H9 (cell line): ENCODE measurements around the gene ITGB7. TPM values are rescaled to one million over a fixed set of nuclear protein-coding genes. Genes with fewer than 3 reads are reported as not detected.

Experiments
- DNase-seq: peaks from one replicate; pipeline ENCODE4 v3.0.0-alpha.2; 2017
- H2AFZ ChIP-seq: one replicate; pipeline ENCODE4 v1.6.1; 2013; ENCODE audit warnings: mild to moderate bottlenecking, low read length, control low read depth, moderate library complexity
- H2AK5ac ChIP-seq: 2 replicates; pipeline ENCODE4 v1.6.1; 2013; ENCODE audit warnings: low read length, control low read depth, mixed read lengths; ENCODE audit not compliant: insufficient read length
- H2BK120ac ChIP-seq: one replicate; pipeline ENCODE4 v1.6.1; 2013; ENCODE audit warnings: low read depth, mild to moderate bottlenecking, low read length, control low read depth, inconsistent platforms; ENCODE audit not compliant: poor library complexity, severe bottlenecking
- H2BK12ac ChIP-seq: 2 replicates; pipeline ENCODE4 v1.6.1; 2013; ENCODE audit warnings: low read length, control low read depth, mixed read lengths, low read depth; ENCODE audit not compliant: insufficient read length
- H2BK15ac ChIP-seq: 2 replicates; pipeline ENCODE4 v1.6.1; 2013; ENCODE audit warnings: low read depth, low read length, control low read depth
- H2BK20ac ChIP-seq: one replicate; pipeline ENCODE4 v1.6.1; 2013; ENCODE audit warnings: low read depth, mild to moderate bottlenecking, low read length, control low read depth, inconsistent platforms; ENCODE audit not compliant: poor library complexity, severe bottlenecking
- H2BK5ac ChIP-seq: 2 replicates; pipeline ENCODE4 v1.6.1; 2013; ENCODE audit warnings: low read length, control low read depth, mixed read lengths; ENCODE audit not compliant: insufficient read length
- H3K14ac ChIP-seq: 2 replicates; pipeline ENCODE4 v1.6.1; 2013; ENCODE audit warnings: low read length, control low read depth; ENCODE audit not compliant: insufficient read depth
- H3K18ac ChIP-seq: 2 replicates; pipeline ENCODE4 v1.6.1; 2013; ENCODE audit warnings: low read depth, mild to moderate bottlenecking, mixed read lengths, low read length, control low read depth; ENCODE audit not compliant: insufficient read length
- H3K23ac ChIP-seq: 2 replicates; pipeline ENCODE4 v1.6.1; 2013; ENCODE audit warnings: low read length, control low read depth, mixed read lengths, low read depth; ENCODE audit not compliant: insufficient read length
- H3K23me2 ChIP-seq: 2 replicates; pipeline ENCODE4 v1.6.1; 2013; ENCODE audit warnings: low read depth, mild to moderate bottlenecking, mixed read lengths, low read length, control low read depth; ENCODE audit not compliant: insufficient read length, poor library complexity, severe bottlenecking
- H3K27ac ChIP-seq: 2 replicates; pipeline ENCODE4 v1.5.1; 2013; ENCODE audit warnings: low read length, control low read depth, mixed read lengths, low read depth; ENCODE audit not compliant: insufficient read length
- H3K27me3 ChIP-seq: 2 replicates; pipeline ENCODE4 v1.6.1; 2013; ENCODE audit warnings: low read length, control low read depth, inconsistent platforms; ENCODE audit not compliant: insufficient read depth
- H3K4ac ChIP-seq: 2 replicates; pipeline ENCODE4 v1.6.1; 2013; ENCODE audit warnings: low read depth, mild to moderate bottlenecking, control low read depth, inconsistent platforms, low read length, moderate library complexity
- H3K4me1 ChIP-seq: 2 replicates; pipeline ENCODE4 v1.6.1; 2013; ENCODE audit warnings: low read length, control low read depth, inconsistent platforms; ENCODE audit not compliant: insufficient read depth
- H3K4me2 ChIP-seq: 2 replicates; pipeline ENCODE4 v1.6.1; 2013; ENCODE audit warnings: low read length, control low read depth, mixed read lengths; ENCODE audit not compliant: insufficient read length, insufficient read depth
- H3K56ac ChIP-seq: 2 replicates; pipeline ENCODE4 v1.6.1; 2013; ENCODE audit warnings: low read depth, mild to moderate bottlenecking, mixed read lengths, low read length, control low read depth; ENCODE audit not compliant: insufficient read length
- H3K79me1 ChIP-seq: 2 replicates; pipeline ENCODE4 v1.6.1; 2013; ENCODE audit warnings: low read depth, mild to moderate bottlenecking, moderate library complexity, low read length, control low read depth, inconsistent platforms; ENCODE audit not compliant: insufficient read depth, poor library complexity, severe bottlenecking
- H3K79me2 ChIP-seq: 2 replicates; pipeline ENCODE4 v1.6.1; 2013; ENCODE audit warnings: low read length, control low read depth, inconsistent platforms; ENCODE audit not compliant: insufficient read depth
- H3K9ac ChIP-seq: 2 replicates; pipeline ENCODE4 v1.6.1; 2013; ENCODE audit warnings: low read length, control low read depth, mixed read lengths; ENCODE audit not compliant: insufficient read length; ENCODE audit errors: extremely low read depth
- H3K9me3 ChIP-seq: one replicate; pipeline ENCODE4 v1.6.1; 2013; ENCODE audit warnings: low read depth, low read length, inconsistent platforms; ENCODE audit not compliant: control insufficient read depth
- H3T11ph ChIP-seq: one replicate; pipeline ENCODE4 v1.6.1; 2013; ENCODE audit warnings: mild to moderate bottlenecking, low read length, control low read depth, inconsistent platforms
- H4K20me1 ChIP-seq: one replicate; pipeline ENCODE4 v1.6.1; 2013; ENCODE audit not compliant: control insufficient read depth, insufficient read length, insufficient read depth
- H4K5ac ChIP-seq: 2 replicates; pipeline ENCODE4 v1.6.1; 2013; ENCODE audit warnings: low read depth, mild to moderate bottlenecking, mixed read lengths, low read length, control low read depth; ENCODE audit not compliant: insufficient read length
- H4K8ac ChIP-seq: replicated peaks from 2 replicates; pipeline ENCODE4 v1.6.1; 2013; ENCODE audit warnings: low read length, control low read depth, mixed read lengths, low read depth; ENCODE audit not compliant: insufficient read length
- H4K91ac ChIP-seq: 2 replicates; pipeline ENCODE4 v1.6.1; 2013; ENCODE audit warnings: low read depth, mild to moderate bottlenecking, moderate library complexity, mixed read lengths, low read length, control low read depth; ENCODE audit not compliant: insufficient read length
- H3K27ac Mint-ChIP-seq, 3 experiments: 2 replicates in 2 of 3; 3 replicates in 1 of 3; pipeline ENCODE4 v1.8.0; 2020 to 2021; ENCODE audit warnings: mixed read lengths in 3 of 3, mild to moderate bottlenecking in 1 of 3, moderate library complexity in 1 of 3
- H3K27me3 Mint-ChIP-seq: 2 replicates; pipeline ENCODE4 v1.8.0; 2021; ENCODE audit warnings: low read depth, mild to moderate bottlenecking, moderate library complexity, mixed read lengths
- H3K36me3 Mint-ChIP-seq, 3 experiments: 2 replicates in 2 of 3; 3 replicates in 1 of 3; pipeline ENCODE4 v1.8.0; 2020 to 2021; ENCODE audit warnings: low read depth in 3 of 3, mixed read lengths in 3 of 3; ENCODE audit not compliant: insufficient read depth in 1 of 3
- H3K4me1 Mint-ChIP-seq, 2 experiments: 2 replicates each; pipeline ENCODE4 v1.8.0; 2020; ENCODE audit warnings: mixed read lengths in 2 of 2
- H3K4me3 Mint-ChIP-seq, 2 experiments: 2 replicates in 1 of 2; 3 replicates in 1 of 2; pipeline ENCODE4 v1.8.0; 2020 to 2021; ENCODE audit warnings: mild to moderate bottlenecking in 2 of 2, mixed read lengths in 2 of 2, moderate library complexity in 1 of 2
- H3K9me3 Mint-ChIP-seq, 2 experiments: 2 replicates in 1 of 2; 3 replicates in 1 of 2; pipeline ENCODE4 v1.8.0; 2020; ENCODE audit warnings: mild to moderate bottlenecking in 2 of 2, mixed read lengths in 2 of 2, moderate library complexity in 1 of 2
- WGBS: extraction: QIAGEN DNeasy Blood & Tissue Kit; methylation state at CpG from one replicate; pipeline ENCODE4 v1.1.7; 2013; ENCODE audit warnings: missing lambda C conversion rate, low lambda C conversion rate, mixed read lengths; ENCODE audit not compliant: insufficient read length; ENCODE audit errors: extremely low coverage; 5-methylcytosine and 5-hydroxymethylcytosine counted together
- total RNA-seq: library from RNA; stranded (reverse); gene quantifications from 2 replicates; pipeline ENCODE4 v1.2.1, GENCODE V29; 2021
- TF ChIP-seq, protein P1 (sequence below): fragments of 200-600 bp; sonication (generic); conservative IDR thresholded peaks from 3 replicates; pipeline ENCODE4 v1.8.0; 2021; ENCODE audit warnings: antibody characterized with exemption, mild to moderate bottlenecking

The ITGB7 gene
- total RNA-seq, 1 experiment from 2014 or later = 0.39 TPM

GRCh38 chr12:53208877-53209463 is 1.9 kb upstream of the ITGB7 start:
- Histone ChIP-seq H3K4me2 (no peak overlapping the region), H2AK5ac (no peak overlapping the region), H3K56ac (no peak overlapping the region), H3K18ac (no peak overlapping the region), H3K14ac (no peak overlapping the region), H3K4ac (no peak overlapping the region), H3K23me2 (no peaks in the 10 kb centered on the region), H2BK12ac (no peak overlapping the region), H4K91ac (no peak overlapping the region), H3K23ac (no peak overlapping the region), H4K8ac (no peak overlapping the region), H3T11ph (no peak overlapping the region), H4K20me1 (no peaks in the 10 kb centered on the region), H2BK5ac (no peak overlapping the region), H4K5ac (no peak overlapping the region), H3K27ac (no peak overlapping the region), H2BK120ac (no peak overlapping the region), H3K4me1 (peaks cover 5% of the 10 kb centered on the region; the same call in 1 of the 2 replicates), H2AFZ (no peak overlapping the region), H3K9ac (no peak overlapping the region), H3K79me1 (no peaks in the 10 kb centered on the region), H3K27me3 (no peaks in the 10 kb centered on the region), H3K79me2 (no peaks in the 10 kb centered on the region), H2BK15ac (no peak overlapping the region), H2BK20ac (no peak overlapping the region), H3K9me3 (no peaks in the 10 kb centered on the region)
- TF ChIP-seq, protein P1, sequence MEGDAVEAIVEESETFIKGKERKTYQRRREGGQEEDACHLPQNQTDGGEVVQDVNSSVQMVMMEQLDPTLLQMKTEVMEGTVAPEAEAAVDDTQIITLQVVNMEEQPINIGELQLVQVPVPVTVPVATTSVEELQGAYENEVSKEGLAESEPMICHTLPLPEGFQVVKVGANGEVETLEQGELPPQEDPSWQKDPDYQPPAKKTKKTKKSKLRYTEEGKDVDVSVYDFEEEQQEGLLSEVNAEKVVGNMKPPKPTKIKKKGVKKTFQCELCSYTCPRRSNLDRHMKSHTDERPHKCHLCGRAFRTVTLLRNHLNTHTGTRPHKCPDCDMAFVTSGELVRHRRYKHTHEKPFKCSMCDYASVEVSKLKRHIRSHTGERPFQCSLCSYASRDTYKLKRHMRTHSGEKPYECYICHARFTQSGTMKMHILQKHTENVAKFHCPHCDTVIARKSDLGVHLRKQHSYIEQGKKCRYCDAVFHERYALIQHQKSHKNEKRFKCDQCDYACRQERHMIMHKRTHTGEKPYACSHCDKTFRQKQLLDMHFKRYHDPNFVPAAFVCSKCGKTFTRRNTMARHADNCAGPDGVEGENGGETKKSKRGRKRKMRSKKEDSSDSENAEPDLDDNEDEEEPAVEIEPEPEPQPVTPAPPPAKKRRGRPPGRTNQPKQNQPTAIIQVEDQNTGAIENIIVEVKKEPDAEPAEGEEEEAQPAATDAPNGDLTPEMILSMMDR = no peak
- no peak for DNase-seq
- Mint-ChIP-seq H3K27ac (0 out of 7 replicates have a peak overlapping the region, but pooled peaks of 1 of the 3 experiments have one; percentile 7), H3K9me3 (no peaks in the 10 kb centered on the region), H3K27me3 (peaks cover 17% of the 10 kb centered on the region), H3K36me3 (peaks cover 20 to 43% (median 37%) of the 10 kb centered on the region in 3 experiments; a peak in 6 of 7 replicates), H3K4me3 (no peak overlapping the region), H3K4me1 (peaks cover 20 to 22% of the 10 kb centered on the region in 2 experiments)
- no CpG with 5 or more reads among the region's 7 CpGs for WGBS
